Heart left ventricle (tissue), 16 donors: ENCODE data around the gene NDST3. TPM values are rescaled to one million over a fixed set of nuclear protein-coding genes. Genes with fewer than 3 reads are reported as not detected.

ENCODE experiments used
- ATAC-seq, 4 donors: fragments of 200-7000 bp; cut with Tn5 transposase; one replicate each; pipeline ENCODE4 v1.9.1; 2020 to 2022; ENCODE audit warnings: moderate library complexity in 4 of 4, mild to moderate bottlenecking in 3 of 4, moderate number of reproducible peaks in 1 of 4
- DNase-seq, 5 donors: peaks; one replicate each; pipeline ENCODE4 v3.0.0-alpha.2; 2020
- H3K27ac ChIP-seq, 12 donors: fragments of 200-600 bp; sonication (generic) in 4 of 12; one replicate each; pipeline versions ENCODE4 v1.5.0 to v1.8.0; 2016 to 2022; ENCODE audit warnings: mild to moderate bottlenecking in 2 of 12
- H3K27me3 ChIP-seq, 9 donors: fragments of 200-600 bp; sonication (generic) in 2 of 9; one replicate each; pipeline versions ENCODE4 v1.5.1 to v1.8.0; 2016 to 2022; ENCODE audit warnings: mild to moderate bottlenecking in 3 of 9
- H3K36me3 ChIP-seq, 9 donors: fragments of 200-600 bp; sonication (generic) in 2 of 9; one replicate each; pipeline versions ENCODE4 v1.5.0 to v1.8.0; 2018 to 2022; ENCODE audit warnings: mild to moderate bottlenecking in 2 of 9
- H3K4me1 ChIP-seq, 12 donors: fragments of 200-600 bp; sonication (generic) in 4 of 12; one replicate each; pipeline versions ENCODE4 v1.5.0 to v1.8.0; 2016 to 2022; ENCODE audit warnings: mild to moderate bottlenecking in 3 of 12
- H3K4me3 ChIP-seq, 12 donors: fragments of 200-600 bp; sonication (generic) in 4 of 12; one replicate each; pipeline versions ENCODE4 v1.5.0 to v1.8.0; 2017 to 2022; ENCODE audit warnings: mild to moderate bottlenecking in 9 of 12, moderate library complexity in 4 of 12
- H3K9me3 ChIP-seq, 12 donors: fragments of 200-600 bp; sonication (generic) in 4 of 12; one replicate each; pipeline versions ENCODE4 v1.5.0 to v1.8.0; 2016 to 2022; ENCODE audit warnings: mild to moderate bottlenecking in 1 of 12
- CTCF ChIP-seq, 12 donors: fragments of 200-600 bp; sonication (generic) in 4 of 12; IDR thresholded peaks; one replicate each; pipeline versions ENCODE4 v1.5.0 to v1.8.0; 2018 to 2022; ENCODE audit warnings: antibody characterized with exemption in 12 of 12, mild to moderate bottlenecking in 5 of 12
- POLR2A ChIP-seq, 2 donors: fragments of 450-650 bp; IDR thresholded peaks; one replicate each; pipeline ENCODE4 v1.6.1; 2017; ENCODE audit warnings: antibody characterized with exemption in 2 of 2, mild to moderate bottlenecking in 2 of 2, moderate library complexity in 2 of 2
- WGBS, 4 donors: extraction: QIAGEN DNeasy Blood & Tissue Kit in 2 of 4; methylation state at CpG; one replicate each; pipeline versions ENCODE4 v1.1.5 to v1.1.7; 2013 to 2018; 5-methylcytosine and 5-hydroxymethylcytosine counted together
- intact Hi-C, 10 donors: fragments of 100-400 bp; cut with DNase I; formaldehyde crosslinking; loops; one replicate each; pipeline versions ENCODE4 v1.11.1 to v1.14.2; 2022
- polyA plus RNA-seq, 2 donors: library from polyadenylated mRNA; stranded (reverse); fragments of 200-250 nt; gene quantifications; one replicate each; pipeline ENCODE4 v1.2.3, GENCODE V29; 2013
- total RNA-seq, 9 donors: library from RNA; depleted of rRNA in 2 of 9; stranded (reverse); fragments of >200 nt in 2 of 9; fragmentation: NEBNext Ultra II Directional in 3 of 9; extraction: Animal tissue kit (Norgen Biotek cat#: 25700) in 3 of 9; gene quantifications; one replicate each; pipeline versions ENCODE4 v1.1.0 to v1.2.4, GENCODE V29; 2016 to 2023
- donor health status: ischemic (EF 13 %, LVEDD 7.1; RV severe dilation, severe dysfunction).
- donor health status: healthy with polysubstance abuse.
- donor health status: DM: no; HTN: yes; CAD: no.
- donor health status: DM: no; HTN: no; CAD: no.
- donor health status: ischemic (EF 25% LVEDD 6.9; RV normal size, moderate dysfunction).
- donor health status: ischemic (EF 25% LVEDD 5.7; RV mildly dilated, moderate dysfunction).
- donor health status: healthy.
- donor health status: DM: yes; HTN: yes; CAD: no.
- donor health status: ischemic (EF 35%, LVEDD 5.7; RV mildly dilated, moderate dysfunction).
- donor health status: nonischemic (EF 11% LVEDD 7.7; RV severe dilation, severe dysfunction).
- donor health status: DM: yes; HTN: yes; CAD: no.
- donor health status: PGD.
- donor health status: ischemic (EF 29% LVEDD 5.4; RV normal size, mild dysfunction).
- donor health status: nonischemic (EF 23%, LVEDD 6.1; RV moderate dilation, normal function).

NDST3 gene
- total and polyA plus RNA-seq, 11 donors = 0.29 TPM; not detected in 10

- no peak for ATAC-seq
- no peak overlapping the region for H3K4me3 ChIP-seq
- intact Hi-C loops = no loop called here
These were observed 190.1 kb downstream of the NDST3 start for GRCh38 chr4:118224243-118224829.

GRCh38 chr4:118225511-118225910, 191.2 kb downstream of the NDST3 start:
- Histone ChIP-seq H3K36me3 (no peaks in the 10 kb centered on the region), H3K4me3 (no peak overlapping the region), H3K27ac (no peak overlapping the region), H3K27me3 (peaks cover 0 to 15% (median 0%) of the 10 kb centered on the region in 9 donors), H3K9me3 (no peaks in the 10 kb centered on the region), H3K4me1 (no peaks in the 10 kb centered on the region)
- TF ChIP-seq CTCF (IDR thresholded peaks at IDR 0.05) (no peak), POLR2A (IDR thresholded peaks at IDR 0.05) (no peak)
- intact Hi-C loops = no loop called here
- ATAC-seq (no peak), DNase-seq (no peak)
- WGBS, 4 donors = 76 to 82% (median 80%) methylated on average over 4 of the region's 4 CpGs

More at GRCh38 chr4:118224243-118224829, 190.1 kb downstream of the NDST3 start:
- no peak for DNase-seq
- no peaks in the 10 kb centered on the region for H3K4me1 ChIP-seq
- H3K27me3 ChIP-seq = peaks cover 0 to 15% (median 0%) of the 10 kb centered on the region in 9 donors
- TF ChIP-seq POLR2A (IDR thresholded peaks at IDR 0.05) (no peak), CTCF (IDR thresholded peaks at IDR 0.05) (peak; percentile 43 to 77 (median 60))
- 8 to 14% (median 9%) methylated on average over 3 of the region's 3 CpGs for WGBS, 4 donors
- H3K36me3 ChIP-seq = no peaks in the 10 kb centered on the region
- no peak overlapping the region for H3K27ac ChIP-seq
- H3K9me3 ChIP-seq = no peaks in the 10 kb centered on the region

GRCh38 chr4:118226311-118227010, 192.2 kb downstream of the NDST3 start:
- Histone ChIP-seq H3K27me3 (peaks cover 0 to 15% (median 0%) of the 10 kb centered on the region in 9 donors), H3K4me1 (no peaks in the 10 kb centered on the region), H3K4me3 (no peak overlapping the region), H3K27ac (no peak overlapping the region), H3K36me3 (no peaks in the 10 kb centered on the region), H3K9me3 (no peaks in the 10 kb centered on the region)
- intact Hi-C loops = no loop called here
- no peak for TF ChIP-seq POLR2A (IDR thresholded peaks at IDR 0.05)
- no peak for TF ChIP-seq CTCF (IDR thresholded peaks at IDR 0.05)
- ATAC-seq = no peak
- DNase-seq = no peak
- whole genome bisulfite sequencing, 4 donors = 61 to 71% (median 67%) methylated on average over 7 of the region's 7 CpGs

- no peak overlapping the region for H3K4me3 ChIP-seq
- DNase-seq (no peak), ATAC-seq (no peak)
- H3K27me3 ChIP-seq = peaks cover 0 to 7% (median 0%) of the 10 kb centered on the region in 9 donors
- no peaks in the 10 kb centered on the region for H3K4me1 ChIP-seq
- intact Hi-C loops = no loop called here
- no peaks in the 10 kb centered on the region for H3K9me3 ChIP-seq
- no peaks in the 10 kb centered on the region for H3K36me3 ChIP-seq
- no peak for TF ChIP-seq POLR2A (IDR thresholded peaks at IDR 0.05)
- TF ChIP-seq CTCF (IDR thresholded peaks at IDR 0.05) = no peak
- 86 to 100% (median 87%) methylated on average over 1 of the region's 1 CpG for WGBS, 4 donors
- no peak overlapping the region for H3K27ac ChIP-seq
These were observed 201.4 kb downstream of the NDST3 start for GRCh38 chr4:118235566-118236120.
